ENCODE measurements around the gene TAF6.

- no peak for TF ChIP-seq CTCF (conservative IDR thresholded peaks at IDR 0.05; ENCODE audit: low read depth, low read length)
- no peak for TF ChIP-seq NFE2L2 (IDR thresholded peaks at IDR 0.05; ENCODE audit: low read depth, low read length)
Observed at GRCh38 chr7:100122568-100122967, 3.4 kb upstream of the TAF6 start.
